GM21423 (cell line): ENCODE results near the gene PNMA1.
"Not testable (repeated sequence)": the region's sequence is repeated elsewhere in the genome, so short reads cannot be mapped to it uniquely, and the experiment has no call there.

ENCODE experiments used
- ATAC-seq: cut with Tn5 transposase; IDR thresholded peaks from one replicate; pipeline ENCODE4 v1.9.1; 2021; ENCODE audit warnings: mild to moderate bottlenecking, moderate library complexity; ENCODE audit not compliant: unreplicated experiment

The PNMA1 gene

GRCh38 chr14:73718418-73719251, 4.5 kb upstream of the PNMA1 start:
- no peak for ATAC-seq

- ATAC-seq: no peak
Measured at GRCh38 chr14:73717711-73718417, 3.7 kb upstream of the PNMA1 start.

GRCh38 chr14:73717266-73717665, 3.1 kb upstream of the PNMA1 start:
- no peak for ATAC-seq

- no peak for ATAC-seq
Measured at GRCh38 chr14:73715707-73716106, 1.5 kb upstream of the PNMA1 start.

GRCh38 chr14:73714656-73715081, 485 bp upstream of the PNMA1 start:
- ATAC-seq: no peak

GRCh38 chr14:73713206-73713802, 880 bp downstream of the PNMA1 start:
- no peak for ATAC-seq

GRCh38 chr14:73712540-73713180, 1.5 kb downstream of the PNMA1 start:
- no peak for ATAC-seq

GRCh38 chr14:73712071-73712506, 2.1 kb downstream of the PNMA1 start:
- ATAC-seq: no peak

GRCh38 chr14:73710737-73711136, 3.4 kb downstream of the PNMA1 start:
- no peak for ATAC-seq

- no peak for ATAC-seq
Measured at GRCh38 chr14:73709904-73710469, 4.2 kb downstream of the PNMA1 start.

- not testable (repeated sequence) for ATAC-seq
Measured at GRCh38 chr14:73708076-73708475, 6.1 kb downstream of the PNMA1 start.

- no peak for ATAC-seq
Measured at GRCh38 chr14:73700325-73700724, 13.9 kb downstream of the PNMA1 start.

- ATAC-seq: peak; percentile 77
Measured at GRCh38 chr14:73696466-73697400, 17.5 kb downstream of the PNMA1 start.

- peak; percentile 34 for ATAC-seq
Measured at GRCh38 chr14:73695997-73696396, 18.2 kb downstream of the PNMA1 start.

GRCh38 chr14:73695082-73695481, 19.1 kb downstream of the PNMA1 start:
- ATAC-seq: no peak

GRCh38 chr14:73694083-73694482, 20.1 kb downstream of the PNMA1 start:
- no peak for ATAC-seq

- ATAC-seq: no peak
Measured at GRCh38 chr14:73686901-73687300, 27.3 kb downstream of the PNMA1 start.

- ATAC-seq: no peak
Measured at GRCh38 chr14:73685328-73685727, 28.9 kb downstream of the PNMA1 start.

- ATAC-seq: no peak
Measured at GRCh38 chr14:73684627-73685026, 29.6 kb downstream of the PNMA1 start.

GRCh38 chr14:73680821-73681220, 33.4 kb downstream of the PNMA1 start:
- ATAC-seq: no peak
